SIG-M5 treated with dmso at 0.1 percent for 504 hours (cell line): ENCODE results near the gene LITAF.
"Not testable (repeated sequence)": the region's sequence is repeated elsewhere in the genome, so short reads cannot be mapped to it uniquely, and the experiment has no call there.

Source experiments
- DNase-seq: peaks from one replicate; lab custom pipeline; 2025; ENCODE audit not compliant: unreplicated experiment; lab: John Stamatoyannopoulos, UW

LITAF gene

GRCh38 chr16:11524098-11524760 lies 62.5 kb downstream of the LITAF start:
- no peak for DNase-seq

- DNase-seq: no peak
Measured at GRCh38 chr16:11521055-11521454, 65.7 kb downstream of the LITAF start.

DNA sequence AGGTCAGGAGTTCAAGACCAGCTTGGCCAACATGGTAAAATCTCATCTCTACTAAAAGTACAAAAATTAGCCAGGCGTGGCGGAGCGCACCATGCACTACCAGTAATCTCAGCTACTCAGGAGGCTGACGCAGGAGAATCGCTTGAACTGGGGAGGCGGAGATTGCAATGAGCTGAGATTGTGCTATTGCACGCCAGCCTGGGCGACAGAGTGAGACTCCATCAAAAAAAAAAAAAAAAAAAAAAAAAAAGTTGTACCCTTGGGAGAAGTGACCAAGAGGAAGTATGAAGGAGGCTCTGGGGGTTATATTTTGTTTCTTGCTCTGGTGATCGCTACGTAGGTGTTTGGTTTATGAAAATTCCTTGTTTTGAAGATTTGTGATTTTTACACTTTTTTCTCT lies 66.3 kb downstream of the LITAF start:
- no peak for DNase-seq

GRCh38 chr16:11517961-11518360 lies 68.8 kb downstream of the LITAF start:
- no peak for DNase-seq

DNA sequence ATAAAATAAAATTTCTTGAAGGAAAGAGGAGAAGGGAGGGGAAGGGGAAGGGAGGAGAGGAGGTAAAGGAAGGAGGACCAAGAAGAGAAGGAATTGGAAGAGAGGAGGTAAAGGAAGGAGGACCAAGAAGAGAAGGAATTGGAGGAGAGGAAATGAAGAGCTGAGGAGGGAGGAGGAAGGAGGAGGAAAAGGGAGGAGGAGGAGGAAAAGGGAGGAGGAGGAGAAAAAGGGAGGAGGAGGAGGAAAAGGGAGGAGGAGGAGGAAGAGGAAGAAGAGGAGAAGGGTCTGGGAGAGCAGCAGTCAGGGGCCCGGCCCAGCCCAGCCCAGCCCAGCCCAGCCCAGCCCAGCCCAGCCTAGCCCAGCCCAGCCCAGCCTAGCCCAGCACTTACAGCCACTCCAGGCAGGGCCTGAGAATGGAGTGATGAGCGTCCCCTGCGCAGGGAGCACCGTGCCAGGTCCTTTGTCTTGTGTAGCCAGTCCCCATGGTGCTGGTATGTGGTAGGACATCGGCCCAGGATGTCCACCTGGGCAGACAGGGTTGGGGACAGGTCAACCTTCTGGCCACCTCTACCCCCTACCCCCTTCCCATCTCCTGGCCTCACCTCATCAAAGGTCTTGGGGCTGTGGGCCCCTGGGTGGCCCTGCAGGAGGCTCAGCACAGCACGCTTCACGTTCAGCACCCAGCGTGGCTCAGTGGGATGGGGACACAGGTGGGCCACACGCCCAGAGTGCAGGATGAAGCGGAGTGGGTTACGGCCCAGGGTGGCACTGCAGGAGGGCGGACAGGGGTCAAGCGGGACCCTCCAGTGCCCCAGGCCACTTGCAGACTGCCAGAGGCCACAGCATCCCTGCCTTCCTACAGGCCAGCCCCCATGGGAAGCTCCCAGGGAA lies 70.9 kb downstream of the LITAF start:
- DNase-seq: no peak

DNA sequence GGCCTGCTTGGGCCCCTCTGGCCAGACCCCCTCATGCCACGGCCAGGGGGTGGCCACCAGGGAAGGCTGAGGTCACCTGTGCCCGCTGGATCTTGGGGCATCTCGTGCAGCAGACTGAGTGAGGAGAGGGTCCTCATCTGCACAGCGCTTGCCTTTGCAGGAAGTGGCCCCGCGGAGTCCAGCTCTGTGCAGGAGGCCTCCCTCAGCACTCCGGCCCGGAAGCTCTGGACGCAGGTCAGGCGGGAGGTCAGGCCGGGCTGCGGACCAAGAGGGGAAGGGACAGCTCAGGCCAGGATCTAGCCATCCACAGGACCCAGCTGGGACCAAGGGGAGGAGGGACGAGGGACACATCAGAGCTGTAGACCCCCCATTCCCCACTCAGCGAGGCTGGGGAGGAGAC lies 72.4 kb downstream of the LITAF start:
- no peak for DNase-seq

- DNase-seq: not testable (repeated sequence)
Measured at GRCh38 chr16:11513366-11513765, 73.4 kb downstream of the LITAF start.

DNA sequence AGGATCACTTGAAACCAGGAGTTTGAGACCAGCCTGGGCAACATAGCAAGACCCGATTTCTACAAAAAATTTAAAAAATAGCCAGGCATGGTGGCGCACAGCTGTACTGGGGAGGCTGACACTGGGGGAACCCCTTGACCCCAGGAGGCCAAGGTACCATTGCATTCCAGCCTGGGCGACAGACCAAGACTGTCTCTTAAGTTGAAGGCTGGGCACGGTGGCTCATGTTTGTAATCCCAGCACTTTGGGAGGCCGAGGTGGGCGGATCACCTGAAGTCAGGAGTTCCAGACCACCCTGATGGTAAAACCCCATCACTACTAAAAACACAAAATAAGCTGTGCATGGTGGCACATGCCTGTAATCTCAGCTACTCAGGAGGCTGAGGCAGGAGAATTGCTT lies 74.9 kb downstream of the LITAF start:
- no peak for DNase-seq

- DNase-seq: no peak
Measured at GRCh38 chr16:11511328-11511727, 75.4 kb downstream of the LITAF start.

DNA sequence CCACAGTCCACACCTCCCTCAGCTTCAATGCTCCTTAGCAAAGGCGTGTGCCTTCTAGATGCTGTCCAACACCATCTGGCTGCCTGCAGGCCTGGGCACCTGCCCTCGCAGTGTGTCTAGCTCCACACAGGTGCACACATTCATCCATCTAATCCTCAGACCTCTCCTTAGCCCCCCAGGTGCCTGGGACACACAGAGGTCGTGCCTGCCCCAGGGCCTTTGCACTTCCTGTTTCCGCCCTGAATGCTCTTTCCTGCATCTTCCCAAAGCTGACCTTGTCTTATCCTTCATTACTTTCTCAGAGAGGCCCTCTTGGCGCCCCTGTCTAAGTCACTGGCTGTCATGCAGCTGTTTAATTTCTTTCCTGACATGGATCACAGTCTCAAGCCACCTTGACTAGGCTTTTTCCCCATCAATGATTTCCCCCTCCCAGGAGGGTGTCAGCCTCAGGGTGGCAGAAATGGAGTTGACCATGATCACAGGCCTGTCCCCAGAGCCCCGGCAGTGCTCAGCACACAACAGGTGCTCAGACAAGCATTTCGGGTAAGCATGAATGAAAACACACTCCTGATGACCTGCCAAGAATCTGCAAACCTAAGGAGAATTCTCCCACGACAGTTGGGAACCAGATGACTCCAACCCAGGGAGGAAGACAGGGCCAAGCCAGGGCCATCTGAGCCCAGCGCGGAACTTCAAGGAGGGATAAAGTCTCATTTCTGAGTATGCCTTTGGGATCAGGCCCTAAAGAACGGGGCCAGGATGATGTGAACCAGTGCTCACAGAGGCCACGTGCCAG lies 76.3 kb downstream of the LITAF start:
- DNase-seq: no peak

DNA sequence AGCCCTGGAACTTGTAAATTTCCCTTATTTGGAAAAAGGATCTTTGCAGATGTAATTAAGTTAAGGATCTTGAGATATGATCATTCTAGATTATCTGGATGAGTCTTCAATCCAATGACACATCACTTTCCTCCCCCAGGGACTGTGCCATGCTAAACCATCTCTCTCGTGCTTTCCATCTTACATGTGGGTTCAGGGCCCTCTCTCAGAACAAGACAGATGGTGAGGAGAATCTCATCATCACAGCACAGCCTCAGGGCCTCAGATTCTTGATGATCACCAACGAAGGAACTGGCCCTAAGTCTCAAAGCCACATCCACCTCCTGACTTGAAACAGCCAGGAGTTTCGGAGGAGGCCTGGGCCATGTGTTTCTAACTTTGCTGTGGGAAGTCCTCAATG lies 78.7 kb downstream of the LITAF start:
- DNase-seq: no peak

GRCh38 chr16:11507350-11507749 lies 79.4 kb downstream of the LITAF start:
- no peak for DNase-seq

GRCh38 chr16:11506741-11507305 lies 79.9 kb downstream of the LITAF start:
- no peak for DNase-seq

DNA sequence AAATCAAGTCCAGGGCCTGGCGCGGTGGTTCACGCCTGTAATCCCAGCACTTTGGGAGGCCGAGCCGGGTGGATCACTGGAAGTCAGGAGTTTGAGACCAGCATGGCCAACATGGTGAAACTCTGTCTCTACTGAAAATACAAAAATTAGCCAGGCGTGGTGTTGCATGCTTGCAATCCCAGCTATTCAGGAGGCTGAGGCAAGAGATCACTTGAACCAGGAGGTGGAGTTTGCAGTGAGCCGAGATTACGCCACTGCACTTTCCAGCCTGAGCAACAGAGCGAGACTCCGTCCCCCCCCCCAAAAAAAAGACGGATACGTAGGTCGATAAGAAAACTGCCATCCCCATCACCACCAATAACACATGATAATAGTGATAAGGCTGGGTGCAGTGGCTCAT lies 82.5 kb downstream of the LITAF start:
- DNase-seq: not testable (repeated sequence)

DNA sequence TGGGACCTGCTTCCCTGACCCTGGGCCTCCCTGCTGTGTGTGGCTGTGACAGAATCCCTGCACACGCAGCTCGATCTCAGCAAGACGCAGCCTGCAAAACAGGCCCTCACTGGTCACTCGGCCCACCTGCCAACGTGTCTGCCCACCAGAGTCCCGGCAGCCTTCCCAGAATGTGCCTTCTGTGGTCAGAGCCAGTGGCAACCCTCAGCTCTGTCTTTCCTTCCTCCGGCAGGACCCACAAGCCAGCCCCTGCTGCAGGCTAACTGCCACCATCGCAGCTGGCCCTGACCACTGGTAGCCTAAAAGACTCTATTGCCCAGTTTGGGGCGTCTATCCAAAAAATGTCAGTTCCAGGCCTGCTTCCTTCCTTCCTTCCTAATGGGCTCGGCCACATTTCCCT lies 83.2 kb downstream of the LITAF start:
- DNase-seq: no peak

GRCh38 chr16:11502239-11502638 lies 84.5 kb downstream of the LITAF start:
- no peak for DNase-seq

GRCh38 chr16:11501632-11502031 lies 85.1 kb downstream of the LITAF start:
- DNase-seq: no peak

- DNase-seq: no peak
Measured at GRCh38 chr16:11500700-11501346, 85.9 kb downstream of the LITAF start.

DNA sequence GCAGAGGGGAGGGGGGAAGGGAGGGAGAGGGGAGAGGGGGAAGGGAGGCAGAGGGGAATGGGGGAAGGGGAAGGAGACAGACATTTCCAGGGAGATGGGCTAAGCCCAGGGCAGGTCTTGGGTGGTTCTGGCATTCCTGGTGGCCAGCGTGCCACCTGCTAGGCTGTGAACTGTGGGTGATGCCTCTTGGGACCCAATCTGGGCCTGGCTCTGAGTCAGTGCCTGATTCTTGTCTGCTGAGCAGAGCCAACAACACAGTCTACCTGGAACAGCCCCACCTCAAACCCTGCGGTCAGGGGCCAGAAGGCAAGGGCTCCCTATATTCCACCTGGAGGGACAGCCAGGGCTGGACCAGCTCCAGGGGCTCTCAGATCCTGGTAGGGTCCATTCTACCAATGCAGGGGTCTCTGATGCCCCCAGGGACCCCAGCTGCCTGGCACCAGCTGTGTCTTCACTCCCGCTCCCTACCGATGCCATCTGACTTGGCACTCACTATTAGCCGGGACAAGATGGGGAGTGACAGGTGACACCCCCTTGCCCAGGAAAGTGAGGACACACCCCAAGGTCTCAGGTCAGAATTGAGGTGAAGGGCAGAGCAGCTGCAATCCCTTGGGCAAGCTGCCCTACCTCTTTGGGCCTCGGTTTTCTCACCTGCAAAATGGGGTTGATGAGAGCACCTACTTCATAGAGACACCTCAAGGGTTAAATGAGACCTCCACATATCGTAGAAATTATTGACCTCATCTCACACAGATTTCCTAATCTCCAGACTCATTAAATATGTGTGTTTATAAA lies 87.2 kb downstream of the LITAF start:
- DNase-seq: no peak

DNA sequence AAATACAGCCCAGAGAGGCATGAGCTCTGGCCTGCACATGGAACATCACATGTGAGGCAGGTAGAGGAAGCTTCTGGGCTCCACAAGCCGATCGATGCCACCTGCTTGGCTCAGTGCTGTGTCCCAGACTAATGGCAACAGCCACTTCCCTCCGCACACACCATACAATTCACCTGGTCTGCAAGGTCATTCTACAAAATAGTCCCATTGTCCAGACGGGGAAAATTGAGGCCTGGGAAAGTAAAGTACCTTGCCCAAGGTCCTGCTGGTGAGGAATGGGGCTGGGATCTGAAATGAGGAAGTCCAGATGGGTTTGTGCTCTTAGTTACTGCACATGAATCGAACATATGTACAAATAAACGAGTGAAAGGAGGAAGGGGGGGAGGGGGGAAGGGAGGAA lies 88.0 kb downstream of the LITAF start:
- DNase-seq: peak; percentile 59
